GM19351 (cell line): ENCODE results near the gene ARFGEF3.

ENCODE experiments used
- ATAC-seq: cut with Tn5 transposase; IDR thresholded peaks from one replicate; pipeline ENCODE4 v1.9.1; 2021; ENCODE audit warnings: mild to moderate bottlenecking, moderate library complexity; ENCODE audit not compliant: unreplicated experiment

The ARFGEF3 gene

DNA sequence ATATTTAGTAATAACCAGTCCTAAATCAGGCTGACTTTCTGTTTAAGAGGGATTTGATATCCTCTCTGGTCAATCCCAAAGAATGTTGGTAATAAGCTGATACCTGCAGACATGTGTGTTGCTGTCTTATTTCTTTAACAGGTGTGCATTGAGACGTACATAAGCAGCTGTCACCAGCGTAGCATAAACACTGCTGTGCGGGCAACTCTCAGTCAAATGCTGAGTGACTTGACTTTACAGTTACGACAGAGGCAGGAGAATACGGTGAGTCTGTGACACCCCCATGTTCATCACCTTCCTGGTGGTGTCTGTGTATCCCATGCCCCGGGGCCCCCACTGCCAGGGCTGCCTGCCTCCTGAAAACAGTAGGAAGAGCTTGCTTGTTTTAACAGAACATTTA lies 76.6 kb downstream of the ARFGEF3 start:
- ATAC-seq: no peak

DNA sequence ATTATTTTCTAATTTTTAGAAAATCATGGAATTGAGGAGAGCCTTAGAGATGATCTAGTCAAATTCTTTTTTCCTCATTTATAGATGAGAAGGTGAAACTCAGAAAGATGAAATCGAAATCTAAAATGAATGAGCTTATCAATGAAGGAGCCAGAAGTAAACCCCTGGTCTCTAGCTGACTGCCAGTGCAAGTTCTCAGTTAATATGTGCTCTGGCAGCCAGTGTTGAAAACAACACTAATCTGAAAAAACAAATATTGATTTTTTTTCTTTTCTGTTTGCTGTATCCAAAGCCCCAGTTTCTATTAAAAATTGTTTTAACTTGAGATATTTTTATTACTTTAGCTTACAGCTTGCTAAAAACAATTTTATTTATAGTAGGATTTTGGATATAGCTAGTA lies 78.0 kb downstream of the ARFGEF3 start:
- no peak for ATAC-seq

DNA sequence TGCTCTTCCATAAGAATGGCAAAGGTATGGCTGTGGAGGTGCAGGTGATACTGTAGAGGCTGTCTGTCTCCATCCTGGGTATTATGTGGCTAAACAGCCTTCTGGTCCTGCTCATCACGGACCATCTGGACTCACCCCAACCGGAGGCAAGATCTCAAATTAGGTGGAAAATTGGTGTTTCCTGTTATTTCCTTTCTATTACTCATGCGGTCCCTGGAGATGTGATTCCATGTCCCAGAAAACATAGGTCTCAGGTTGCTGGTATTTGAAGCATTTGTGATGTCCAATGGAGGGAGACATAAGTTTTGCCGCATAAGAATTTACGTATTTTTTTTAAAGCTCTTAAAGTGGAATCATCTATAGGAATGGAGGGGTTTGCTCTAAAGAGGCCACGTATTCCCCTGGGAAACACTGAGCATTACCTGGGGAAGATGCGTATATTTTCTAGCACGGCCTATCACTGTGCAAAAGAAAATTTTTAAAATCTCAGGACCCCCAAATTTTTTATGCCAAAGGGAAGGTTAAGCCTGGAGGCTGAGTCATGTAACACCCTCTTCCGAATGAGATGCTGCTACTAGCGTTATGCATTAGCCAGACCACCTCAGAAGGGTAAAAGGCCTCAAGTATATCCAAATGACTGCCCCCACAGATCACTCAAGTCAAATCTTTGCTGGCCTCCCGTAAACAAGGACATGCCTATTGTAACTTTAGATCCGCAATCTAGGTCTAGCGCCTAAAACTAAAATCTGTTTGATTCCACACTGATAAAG lies 78.9 kb downstream of the ARFGEF3 start:
- ATAC-seq: no peak

DNA sequence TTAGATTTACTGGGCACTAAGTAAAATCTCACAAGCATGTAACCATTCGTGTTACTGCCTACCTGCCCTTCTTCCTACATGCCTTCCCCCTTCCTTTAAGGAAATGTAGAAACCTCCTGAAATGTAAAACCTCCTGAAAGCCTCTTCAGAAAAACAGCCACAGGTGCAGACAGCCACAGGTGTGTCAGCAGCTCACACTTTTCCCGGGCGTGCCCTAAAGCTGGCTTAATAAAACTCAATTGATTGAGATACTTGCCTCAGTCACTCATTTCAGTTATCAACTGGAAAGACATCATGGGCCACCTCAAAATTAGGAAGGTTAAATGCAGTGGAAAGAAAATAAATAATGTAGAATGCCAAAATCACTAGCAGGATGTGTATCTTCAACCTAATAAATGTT lies 79.6 kb downstream of the ARFGEF3 start:
- no peak for ATAC-seq

DNA sequence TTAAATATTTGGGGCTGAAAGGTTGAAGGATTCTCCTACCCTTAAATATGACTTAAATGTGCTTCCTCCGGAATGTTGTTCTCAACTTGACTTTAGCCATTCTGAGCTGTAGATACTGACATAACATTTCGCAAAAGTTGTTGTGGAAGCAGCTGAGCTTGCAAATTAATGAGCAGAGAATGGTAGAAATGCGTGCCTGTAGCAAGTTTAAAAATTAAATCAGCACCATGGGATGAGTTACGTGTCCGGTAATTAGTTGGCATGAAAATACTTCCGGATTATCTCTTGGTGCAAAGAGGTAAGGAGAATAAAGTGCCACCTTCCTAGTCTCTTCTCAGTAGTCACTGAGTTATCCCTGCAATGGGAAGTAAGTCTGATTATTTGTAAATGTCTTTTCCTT lies 80.2 kb downstream of the ARFGEF3 start:
- no peak for ATAC-seq

DNA sequence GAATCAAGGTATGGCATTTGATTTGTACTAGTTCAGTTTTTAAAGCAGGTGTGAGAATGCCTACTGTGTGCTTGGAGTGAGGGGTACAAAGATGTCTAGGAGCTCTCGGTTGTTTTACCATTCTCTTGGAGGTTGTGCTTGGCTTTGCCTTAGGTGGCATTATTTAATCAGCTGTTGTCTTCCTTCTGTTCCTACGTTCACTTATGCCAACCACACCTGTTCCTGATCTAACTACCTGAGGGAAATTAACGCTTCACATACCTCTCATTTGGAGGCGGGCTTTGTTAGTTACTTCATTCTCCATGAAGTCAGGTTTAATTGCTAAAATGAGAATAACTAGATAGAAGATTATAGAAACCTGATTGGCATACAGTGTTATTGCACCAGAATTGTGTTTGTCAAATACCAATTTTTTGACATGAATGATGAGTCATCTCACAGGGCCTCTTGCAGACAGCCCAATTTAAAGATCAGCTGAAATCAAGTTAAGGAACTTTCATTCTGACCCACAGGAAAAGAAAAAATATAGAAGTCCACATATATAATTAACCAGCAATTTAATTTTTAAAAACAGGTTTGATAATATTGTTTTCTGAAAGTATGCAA lies 81.4 kb downstream of the ARFGEF3 start:
- ATAC-seq: no peak

- no peak for ATAC-seq
Measured at GRCh38 chr6:138245751-138246150, 84.0 kb downstream of the ARFGEF3 start.

GRCh38 chr6:138246650-138247440 lies 85.1 kb downstream of the ARFGEF3 start:
- no peak for ATAC-seq

GRCh38 chr6:138248011-138248410 lies 86.3 kb downstream of the ARFGEF3 start:
- ATAC-seq: no peak

GRCh38 chr6:138248878-138249277 lies 87.1 kb downstream of the ARFGEF3 start:
- no peak for ATAC-seq

DNA sequence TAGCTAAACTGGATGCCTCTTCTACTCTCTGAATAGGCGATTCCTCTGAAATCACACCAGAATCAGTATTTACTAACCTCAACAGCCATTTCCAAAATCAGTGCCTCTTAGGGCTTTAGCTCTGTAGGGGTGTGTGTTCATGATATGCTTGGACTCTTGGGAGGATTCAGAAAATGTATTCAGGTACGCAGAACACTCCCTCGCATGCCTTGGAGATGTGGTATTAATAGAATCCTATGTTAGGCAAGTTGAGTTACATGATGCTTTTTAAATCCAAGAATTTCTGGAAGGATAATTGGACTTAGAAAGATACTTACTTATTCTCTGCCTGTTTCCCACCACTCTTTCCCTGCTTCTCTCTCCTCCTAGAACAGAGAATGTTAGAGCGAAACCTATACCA lies 88.3 kb downstream of the ARFGEF3 start:
- ATAC-seq: no peak

DNA sequence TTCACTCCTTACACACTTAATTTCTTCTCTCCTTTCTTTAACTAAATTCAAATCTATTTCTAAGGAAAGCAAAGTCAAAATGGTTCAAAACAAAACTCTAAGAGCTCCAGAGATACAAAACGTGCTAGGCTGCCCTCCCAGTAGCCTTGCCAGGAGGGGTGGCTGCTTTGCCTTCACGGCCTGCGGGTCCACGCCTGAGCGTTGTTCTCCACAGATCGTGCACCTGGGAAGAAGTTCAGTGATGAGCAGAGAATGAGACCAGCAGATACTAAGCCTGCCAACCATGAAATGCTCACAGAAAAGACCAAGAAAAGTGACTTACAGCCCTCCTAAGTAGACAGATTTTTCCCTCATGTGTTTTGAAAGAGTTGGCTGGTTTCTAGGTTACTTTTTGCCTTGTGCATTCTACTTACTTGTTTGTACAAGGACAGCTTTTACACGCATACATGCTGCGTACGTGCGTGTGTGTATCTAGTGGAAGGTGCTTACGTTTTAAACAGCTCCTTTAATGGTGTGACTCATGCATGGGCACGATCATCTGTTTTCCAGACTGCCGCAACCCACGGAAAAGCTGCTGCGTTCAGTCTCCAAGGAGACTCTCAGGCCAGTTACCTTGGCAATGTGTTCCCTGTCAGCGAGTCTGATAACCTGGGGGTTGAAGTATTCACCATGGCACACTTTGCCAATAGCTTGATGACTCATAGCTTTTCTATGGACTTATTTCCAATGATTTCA lies 88.9 kb downstream of the ARFGEF3 start:
- no peak for ATAC-seq

DNA sequence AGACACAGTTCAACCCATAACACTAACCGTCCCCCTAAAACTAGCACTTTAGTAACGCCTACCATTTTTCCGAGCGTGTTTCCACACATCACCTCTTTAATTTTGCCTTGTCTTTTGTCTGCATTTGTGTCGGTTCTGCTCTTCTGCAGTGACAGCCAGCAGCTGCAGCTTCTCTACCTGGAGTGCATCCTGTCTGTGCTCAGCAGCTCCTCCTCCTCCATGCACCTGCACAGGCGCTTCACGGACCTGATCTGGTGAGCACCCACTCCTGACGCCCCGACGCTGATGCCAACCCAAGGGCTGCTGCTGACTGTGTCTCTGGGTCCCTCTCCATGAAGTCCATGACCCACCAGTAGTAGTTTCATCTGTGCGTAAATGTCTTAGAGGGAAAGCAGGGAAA lies 92.0 kb downstream of the ARFGEF3 start:
- no peak for ATAC-seq

GRCh38 chr6:138255443-138255842 lies 93.7 kb downstream of the ARFGEF3 start:
- no peak for ATAC-seq

GRCh38 chr6:138257638-138258040 lies 95.9 kb downstream of the ARFGEF3 start:
- ATAC-seq: no peak

- ATAC-seq: no peak
Measured at GRCh38 chr6:138258197-138258596, 96.5 kb downstream of the ARFGEF3 start.

DNA sequence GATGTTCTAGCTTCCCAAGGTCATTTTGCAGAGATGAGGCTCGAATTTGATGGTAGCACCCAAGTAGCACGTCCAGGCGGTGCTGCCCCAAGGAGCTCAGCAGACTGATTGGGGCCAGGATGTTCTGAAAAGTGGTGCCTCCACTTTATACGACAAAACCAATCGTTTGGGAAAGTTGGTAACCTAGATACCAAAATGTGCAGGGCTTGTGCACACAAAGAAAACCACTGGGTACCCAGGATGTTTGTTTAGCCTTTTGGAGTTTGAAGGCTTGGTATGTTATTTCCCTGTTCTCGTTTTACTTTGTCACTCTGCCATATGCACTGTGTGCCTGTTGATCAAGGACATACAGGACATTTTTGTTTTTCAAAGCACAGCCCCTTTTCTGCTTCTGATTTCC lies 97.3 kb downstream of the ARFGEF3 start:
- no peak for ATAC-seq

DNA sequence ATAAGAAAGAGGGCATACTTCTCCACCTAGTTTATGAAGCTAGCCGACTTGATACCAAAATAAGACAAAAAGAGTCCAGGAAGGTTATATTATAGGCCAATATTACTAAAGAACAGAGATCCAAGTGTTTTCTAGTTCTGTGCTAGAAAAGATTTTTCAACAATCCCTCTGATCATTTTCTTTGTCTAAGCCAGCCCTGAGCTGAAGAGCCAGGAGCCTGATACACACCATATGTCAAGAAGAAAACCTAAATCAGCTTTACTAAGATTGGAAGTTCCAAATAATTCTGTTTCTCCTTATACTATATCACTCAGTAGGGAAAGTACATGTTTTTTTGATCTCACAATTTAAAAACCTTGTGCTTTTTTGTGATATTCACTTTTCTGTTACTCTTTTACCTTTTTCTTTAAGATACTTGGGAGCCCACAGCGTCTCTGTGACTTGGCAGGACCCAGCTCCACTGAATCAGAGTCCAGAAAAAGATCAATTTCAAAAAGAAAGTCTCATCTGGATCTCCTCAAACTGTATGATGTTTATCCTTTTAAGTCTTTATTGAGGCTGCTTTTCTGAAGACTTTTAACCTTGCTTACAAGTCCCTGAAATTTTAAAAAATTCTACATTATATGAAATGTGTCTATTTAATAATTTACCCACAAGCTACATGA lies 99.5 kb downstream of the ARFGEF3 start:
- ATAC-seq: no peak

DNA sequence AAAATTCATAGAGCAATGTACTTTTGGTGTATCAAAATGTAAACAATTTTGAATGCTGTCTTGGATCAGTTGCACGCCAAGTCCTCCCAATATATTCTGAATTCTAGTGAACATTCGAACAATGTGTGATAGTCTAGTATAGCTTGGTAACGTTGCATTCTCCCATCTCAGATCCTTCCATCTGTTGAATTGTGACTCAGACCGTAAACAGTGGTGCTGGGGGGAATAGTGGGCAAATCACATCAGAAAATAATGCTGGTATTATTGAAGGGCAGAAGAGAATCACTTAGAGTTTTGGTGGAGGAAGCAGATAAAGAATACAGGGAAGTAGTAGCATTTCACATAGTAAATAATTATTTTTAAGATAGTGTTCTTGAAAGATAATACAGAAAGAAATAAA lies 102.2 kb downstream of the ARFGEF3 start:
- ATAC-seq: no peak

DNA sequence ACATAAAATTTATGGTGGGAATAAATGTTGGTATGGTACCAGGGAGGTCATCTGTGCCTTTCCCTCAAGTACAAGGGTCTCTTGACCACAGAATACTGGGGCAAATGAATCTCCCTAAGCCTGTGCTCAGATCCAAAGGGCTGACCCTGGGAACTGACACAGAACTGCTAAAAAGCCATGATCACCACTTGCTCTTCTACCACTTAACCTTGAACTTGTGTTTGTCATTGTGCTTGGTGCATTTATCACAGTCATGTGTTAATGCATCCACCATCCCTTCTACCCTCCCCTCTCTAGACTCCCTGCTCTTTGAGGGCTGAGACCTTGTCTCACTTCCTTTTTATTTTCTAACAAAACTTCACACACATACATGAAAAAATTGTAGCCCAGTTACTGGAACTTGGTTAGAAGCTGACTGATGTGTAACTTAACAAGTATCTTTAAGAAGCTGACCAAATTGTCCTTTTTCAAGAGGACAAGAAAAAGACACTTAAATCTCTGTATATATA lies 102.7 kb downstream of the ARFGEF3 start:
- no peak for ATAC-seq

DNA sequence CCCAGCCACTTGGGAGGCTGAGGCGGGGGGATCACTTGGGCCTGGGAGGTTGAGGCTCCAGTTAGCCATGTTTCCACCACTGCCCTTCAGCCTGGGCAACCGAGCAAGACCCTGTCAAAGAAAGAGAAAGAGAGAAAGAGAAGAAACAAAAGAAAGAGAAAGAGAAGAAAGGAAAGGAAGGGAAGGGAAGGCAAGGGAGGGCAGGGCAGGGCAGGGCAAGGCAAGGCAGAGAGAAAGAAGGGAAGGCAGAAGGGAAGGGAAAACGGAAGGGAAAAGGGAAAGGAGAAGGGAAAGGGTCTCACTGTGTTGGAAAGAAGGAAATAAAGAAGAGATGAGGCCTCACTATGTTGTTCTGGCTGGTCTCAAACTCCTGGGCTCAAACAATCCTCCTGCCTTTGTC lies 104.4 kb downstream of the ARFGEF3 start:
- ATAC-seq: no peak
